Calu3 (cell line): ENCODE measurements around the gene SLC22A23. TPM values are rescaled to one million over a fixed set of nuclear protein-coding genes. Genes with fewer than 3 reads are reported as not detected.

Experiments used
- BruUV-seq: library from RNA; stranded (reverse); fragments of 400-500 nt; replicated peaks from 2 replicates; lab custom pipeline; 2021; lab: Mats Ljungman, UMichigan
- CTCF ChIA-PET: fragments of 300-600 bp; sonication (Branson Sonifier 250); formaldehyde crosslinking; loops from one replicate; lab custom pipeline; 2022; ENCODE audit warnings: antibody characterized with exemption; lab: Charles Lee
- DNase-seq: peaks from one replicate; pipeline ENCODE4 v3.0.0; 2022
- H3K27ac Mint-ChIP-seq: one replicate; pipeline ENCODE4 v1.8.0; 2022; ENCODE audit warnings: mixed read lengths; ENCODE audit not compliant: unreplicated experiment
- H3K27me3 Mint-ChIP-seq: one replicate; pipeline ENCODE4 v1.8.0; 2022; ENCODE audit warnings: mixed read lengths; ENCODE audit not compliant: unreplicated experiment
- H3K36me3 Mint-ChIP-seq: one replicate; pipeline ENCODE4 v1.8.0; 2022; ENCODE audit warnings: mild to moderate bottlenecking, moderate library complexity, mixed read lengths; ENCODE audit not compliant: insufficient read depth, unreplicated experiment
- H3K4me1 Mint-ChIP-seq: one replicate; pipeline ENCODE4 v1.8.0; 2022; ENCODE audit warnings: mild to moderate bottlenecking, low read depth, mixed read lengths; ENCODE audit not compliant: unreplicated experiment
- H3K4me3 Mint-ChIP-seq: one replicate; pipeline ENCODE4 v1.8.0; 2022; ENCODE audit warnings: mild to moderate bottlenecking, low read depth, moderate library complexity, mixed read lengths; ENCODE audit not compliant: unreplicated experiment
- H3K9me3 Mint-ChIP-seq: one replicate; pipeline ENCODE4 v1.8.0; 2022; ENCODE audit warnings: low read depth, mixed read lengths; ENCODE audit not compliant: unreplicated experiment
- CTCF ChIP-seq: fragments of 200-600 bp; IDR thresholded peaks from one replicate; pipeline ENCODE4 v1.8.0; 2022; ENCODE audit warnings: antibody characterized with exemption; ENCODE audit not compliant: unreplicated experiment
- intact Hi-C: fragments of 100-400 bp; cut with micrococcal nuclease; formaldehyde crosslinking; loops from one replicate; pipeline ENCODE4 v1.10.0; 2022; ENCODE audit not compliant: unreplicated experiment
- total RNA-seq: library from RNA; stranded (reverse); gene quantifications from 2 replicates; pipeline ENCODE4 v1.2.3, GENCODE V29; 2022

Gene SLC22A23
- total RNA-seq, 1 experiment from 2014 or later: 3.9 TPM

GRCh38 chr6:3280091-3280490 lies 176.8 kb downstream of the SLC22A23 start:
- Mint-ChIP-seq H3K27me3 (no peaks in the 10 kb centered on the region), H3K4me3 (no peak overlapping the region), H3K9me3 (no peaks in the 10 kb centered on the region), H3K36me3 (no peaks in the 10 kb centered on the region), H3K4me1 (no peaks in the 10 kb centered on the region), H3K27ac (no peak overlapping the region)
- no peak for TF ChIP-seq CTCF
- BruUV-seq: no TSS peak
- CTCF ChIA-PET: interaction anchor here (0.6 to 1.5 kb wide), 2 partner anchors 177 to 453 kb away, joined by 4 to 9 read pairs; partner anchors contain the start of gene SLC22A23
- DNase-seq: no peak
- intact Hi-C loops: no loop called here

- no peak for DNase-seq
- H3K4me3 Mint-ChIP-seq: no peak overlapping the region
- H3K4me1 Mint-ChIP-seq: no peaks in the 10 kb centered on the region
- no peaks in the 10 kb centered on the region for H3K27me3 Mint-ChIP-seq
- no peak overlapping the region for H3K27ac Mint-ChIP-seq
- H3K36me3 Mint-ChIP-seq: no peaks in the 10 kb centered on the region
- TF ChIP-seq CTCF: no peak
- CTCF ChIA-PET: no interaction called here
- intact Hi-C loops: loop anchor here (1.0 to 10.0 kb wide), 2 partner anchors 136 to 454 kb away; no protein-coding TSS in a partner anchor
- H3K9me3 Mint-ChIP-seq: no peaks in the 10 kb centered on the region
- no TSS peak for BruUV-seq
Measured at GRCh38 chr6:3278691-3279090, 178.2 kb downstream of the SLC22A23 start.

- H3K27ac Mint-ChIP-seq: no peak overlapping the region
- CTCF ChIA-PET: no interaction called here
- no peak overlapping the region for H3K4me3 Mint-ChIP-seq
- DNase-seq: no peak
- no peaks in the 10 kb centered on the region for H3K9me3 Mint-ChIP-seq
- intact Hi-C loops: loop anchor here (10.0 kb wide), 1 partner anchor 137 kb away; no protein-coding TSS in a partner anchor
- H3K27me3 Mint-ChIP-seq: no peaks in the 10 kb centered on the region
- no TSS peak for BruUV-seq
- H3K4me1 Mint-ChIP-seq: no peaks in the 10 kb centered on the region
- no peaks in the 10 kb centered on the region for H3K36me3 Mint-ChIP-seq
- TF ChIP-seq CTCF: no peak
Measured at GRCh38 chr6:3277851-3278416, 178.9 kb downstream of the SLC22A23 start.

- no TSS peak for BruUV-seq
Measured at GRCh38 chr6:3277251-3277650, 179.6 kb downstream of the SLC22A23 start.

More at GRCh38 chr6:3277251-3277650, 179.6 kb downstream of the SLC22A23 start:
- DNase-seq: no peak
- Mint-ChIP-seq H3K36me3 (no peaks in the 10 kb centered on the region), H3K27me3 (no peaks in the 10 kb centered on the region), H3K27ac (no peak overlapping the region), H3K4me1 (no peaks in the 10 kb centered on the region), H3K9me3 (no peaks in the 10 kb centered on the region), H3K4me3 (no peak overlapping the region)
- TF ChIP-seq CTCF: no peak
- CTCF ChIA-PET: no interaction called here
- intact Hi-C loops: loop anchor here (10.0 kb wide), 1 partner anchor 138 kb away; no protein-coding TSS in a partner anchor
